HepG2 (cell line): ENCODE results near the gene UBTF. TPM values are rescaled to one million over a fixed set of nuclear protein-coding genes. Genes with fewer than 3 reads are reported as not detected.

Source experiments
- BRD4 ChIP-seq: sonication (generic); formaldehyde crosslinking; IDR thresholded peaks from 2 replicates; pipeline ENCODE4 v1.4.0; 2020; ENCODE audit warnings: missing genetic modification reagents
- FUBP1 ChIP-seq: sonication (generic); formaldehyde crosslinking; IDR thresholded peaks from 2 replicates; pipeline ENCODE4 v1.5.1; 2020; ENCODE audit warnings: missing genetic modification reagents, mild to moderate bottlenecking, borderline replicate concordance
- GPN1 ChIP-seq: sonication (generic); formaldehyde crosslinking; IDR thresholded peaks from 2 replicates; pipeline ENCODE4 v1.5.1; 2020; ENCODE audit warnings: missing genetic modification reagents, borderline replicate concordance
- GTF3A ChIP-seq: sonication (generic); formaldehyde crosslinking; conservative IDR thresholded peaks from 2 replicates; pipeline ENCODE4 v1.4.0; 2020; ENCODE audit warnings: mild to moderate bottlenecking, missing genetic modification reagents
- SOX6 ChIP-seq, 2 experiments: fragments of 450-650 bp in 1 of 2; sonication (generic) in 1 of 2; formaldehyde crosslinking in 1 of 2; IDR thresholded peaks; 2 replicates each; pipeline versions ENCODE4 v1.4.0 to v1.6.1; 2017 to 2020; ENCODE audit warnings: antibody characterized with exemption in 1 of 2, mild to moderate bottlenecking in 1 of 2, missing genetic modification reagents in 1 of 2
- SP2 ChIP-seq: sonication (generic); formaldehyde crosslinking; IDR thresholded peaks from 2 replicates; pipeline ENCODE4 v1.5.1; 2020; ENCODE audit warnings: mild to moderate bottlenecking, missing genetic modification reagents
- SPEN ChIP-seq: sonication (generic); formaldehyde crosslinking; IDR thresholded peaks from 2 replicates; pipeline ENCODE4 v1.5.1; 2020; ENCODE audit warnings: low read depth, mild to moderate bottlenecking, missing genetic modification reagents
- SUZ12 ChIP-seq: fragments of 150-350 bp; IDR thresholded peaks from 2 replicates; pipeline ENCODE4 v1.6.1; 2014; ENCODE audit warnings: low read depth, low read length
- TARDBP ChIP-seq: sonication (generic); formaldehyde crosslinking; IDR thresholded peaks from 2 replicates; pipeline ENCODE4 v1.8.0; 2022; ENCODE audit warnings: mild to moderate bottlenecking, missing genetic modification reagents
- TBX2 ChIP-seq: sonication (generic); formaldehyde crosslinking; IDR thresholded peaks from 2 replicates; pipeline ENCODE4 v1.5.0; 2020; ENCODE audit warnings: missing genetic modification reagents, mild to moderate bottlenecking, borderline replicate concordance
- TFDP2 ChIP-seq: sonication (generic); formaldehyde crosslinking; IDR thresholded peaks from 2 replicates; pipeline ENCODE4 v1.4.0; 2020; ENCODE audit warnings: missing genetic modification reagents
- THAP9 ChIP-seq: sonication (generic); formaldehyde crosslinking; IDR thresholded peaks from 2 replicates; pipeline ENCODE4; 2020; ENCODE audit warnings: missing genetic modification reagents, mild to moderate bottlenecking, borderline replicate concordance
- ZKSCAN5 ChIP-seq: sonication (generic); formaldehyde crosslinking; IDR thresholded peaks from 2 replicates; pipeline ENCODE4 v1.5.1; 2020; ENCODE audit warnings: mild to moderate bottlenecking, missing genetic modification reagents
- ZNF24 ChIP-seq: fragments of 450-650 bp; IDR thresholded peaks from 2 replicates; pipeline ENCODE4 v1.6.1; 2017; ENCODE audit warnings: antibody characterized with exemption, mild to moderate bottlenecking
- ZNF335 ChIP-seq: sonication (generic); formaldehyde crosslinking; IDR thresholded peaks from 2 replicates; pipeline ENCODE4 v1.4.0; 2020; ENCODE audit warnings: missing genetic modification reagents
- ZNF33B ChIP-seq: sonication (generic); formaldehyde crosslinking; IDR thresholded peaks from 2 replicates; pipeline ENCODE4 v1.5.1; 2020; ENCODE audit warnings: mild to moderate bottlenecking, missing genetic modification reagents
- ZNF468 ChIP-seq: sonication (generic); formaldehyde crosslinking; IDR thresholded peaks from 2 replicates; pipeline ENCODE4 v1.8.0; 2022; ENCODE audit warnings: mild to moderate bottlenecking, moderate library complexity, missing genetic modification reagents
- ZNF513 ChIP-seq: sonication (generic); formaldehyde crosslinking; conservative IDR thresholded peaks from 2 replicates; pipeline ENCODE4 v1.5.0; 2020; ENCODE audit warnings: missing genetic modification reagents
- ZNF782 ChIP-seq: sonication (generic); formaldehyde crosslinking; IDR thresholded peaks from 2 replicates; pipeline ENCODE4 v1.4.0; 2020; ENCODE audit warnings: missing genetic modification reagents, mild to moderate bottlenecking, borderline replicate concordance
- ZNF784 ChIP-seq: sonication (generic); formaldehyde crosslinking; IDR thresholded peaks from 2 replicates; pipeline ENCODE4 v1.5.1; 2020; ENCODE audit warnings: missing genetic modification reagents, mild to moderate bottlenecking, borderline replicate concordance
- ZSCAN29 ChIP-seq: sonication (generic); formaldehyde crosslinking; conservative IDR thresholded peaks from 2 replicates; pipeline ENCODE4 v1.4.0; 2020; ENCODE audit warnings: mild to moderate bottlenecking, missing genetic modification reagents
- polyA plus RNA-seq, 8 experiments: library from polyadenylated mRNA; depleted of rRNA in 3 of 8; stranded (reverse) in 7 of 8; unstranded in 1 of 8; fragments of >200 nt; fragmentation: Illumina TruSeq in 4 of 8; extraction: Trizol in 4 of 8; gene quantifications; 2 replicates each; pipeline versions ENCODE4 v1.2.1 to v1.2.3, GENCODE V29; 2011 to 2016; ENCODE audit warnings: low read depth in 4 of 8, missing spikeins in 1 of 8, mixed read lengths in 1 of 8; ENCODE audit not compliant: insufficient read depth in 1 of 8
- total RNA-seq, 5 experiments: library from RNA; depleted of rRNA; stranded (reverse); fragments of >200 nt; fragmentation: Illumina TruSeq; extraction: Trizol; gene quantifications; 2 replicates each; pipeline ENCODE4 v1.2.3, GENCODE V29; 2016; ENCODE audit warnings: low read depth in 1 of 5

Gene UBTF
- total and polyA plus RNA-seq, 2 of the 13 experiments (the other 11 are each of a cell fraction or from before 2014, with no cell fraction given) = 15.2 to 60.9 TPM

- TF ChIP-seq ZNF784 (no peak), SPEN (CRISPR knock-in tag) (no peak), ZNF513 (CRISPR knock-in tag) (no peak), ZKSCAN5 (0 out of 2 replicates have a peak, but pooled peaks have one; percentile 22), ZNF335 (CRISPR knock-in tag) (0 out of 2 replicates have a peak, but pooled peaks have one; percentile 39), ZNF24 (no peak), GPN1 (no peak), FUBP1 (CRISPR knock-in tag) (no peak), TFDP2 (CRISPR knock-in tag) (no peak), BRD4 (CRISPR knock-in tag) (0 out of 2 replicates have a peak, but pooled peaks have one; percentile 41), THAP9 (CRISPR knock-in tag) (peak; percentile 48; the same call in 1 of the 2 replicates), SP2 (CRISPR knock-in tag) (no peak), ZNF468 (CRISPR knock-in tag) (no peak), SUZ12 (no peak), ZNF782 (CRISPR knock-in tag) (no peak), ZSCAN29 (CRISPR knock-in tag) (no peak), ZNF33B (no peak), TARDBP (CRISPR knock-in tag) (no peak), GTF3A (no peak), SOX6 (IDR thresholded peaks at IDR 0.05) (no peak), SOX6 (CRISPR knock-in tag; IDR thresholded peaks at IDR 0.05) (peak; percentile 48), TBX2 (0 out of 2 replicates have a peak, but pooled peaks have one; percentile 42)
Measured at GRCh38 chr17:44170499-44171201, 48.8 kb downstream of the UBTF start, which contains the start of gene ASB16 (continued).
